Parathyroid adenoma (tissue), 2 donors: Measurements from ENCODE around the gene ASB7.
"Not testable (repeated sequence)": the region's sequence is repeated elsewhere in the genome, so short reads cannot be mapped to it uniquely, and the experiment has no call there.

Source experiments
- H2AFZ ChIP-seq: fragments of 300-600 bp; sonication (generic); one replicate; pipeline ENCODE4 v1.7.0; 2017; ENCODE audit warnings: antibody characterized with exemption, mild to moderate bottlenecking
- H3K27ac ChIP-seq: fragments of 300-600 bp; sonication (generic); one replicate; pipeline ENCODE4 v1.7.0; 2017
- H3K27me3 ChIP-seq: fragments of 300-600 bp; sonication (generic); one replicate; pipeline ENCODE4 v1.7.0; 2017; ENCODE audit warnings: low read length; ENCODE audit not compliant: control insufficient read depth, insufficient read depth
- H3K36me3 ChIP-seq: fragments of 300-600 bp; sonication (generic); one replicate; pipeline ENCODE4 v1.7.0; 2017; ENCODE audit warnings: low read length; ENCODE audit not compliant: control insufficient read depth, insufficient read depth
- H3K4me1 ChIP-seq: fragments of 300-600 bp; sonication (generic); one replicate; pipeline ENCODE4 v1.7.0; 2017; ENCODE audit warnings: control low read depth
- H3K4me2 ChIP-seq: fragments of 300-600 bp; sonication (generic); one replicate; pipeline ENCODE4 v1.7.0; 2017; ENCODE audit warnings: low read length
- H3K4me3 ChIP-seq: fragments of 300-600 bp; sonication (generic); one replicate; pipeline ENCODE4 v1.7.0; 2017; ENCODE audit warnings: low read depth, low read length
- H3K79me2 ChIP-seq: fragments of 300-600 bp; sonication (generic); one replicate; pipeline ENCODE4 v1.7.0; 2017; ENCODE audit warnings: control low read depth
- H3K9ac ChIP-seq: fragments of 300-600 bp; sonication (generic); one replicate; pipeline ENCODE4 v1.7.0; 2017; ENCODE audit warnings: mild to moderate bottlenecking
- H3K9me3 ChIP-seq: fragments of 300-600 bp; sonication (generic); one replicate; pipeline ENCODE4 v1.7.0; 2017; ENCODE audit warnings: low read length; ENCODE audit not compliant: control insufficient read depth
- CTCF ChIP-seq: fragments of 300-600 bp; sonication (generic); IDR thresholded peaks from one replicate; pipeline ENCODE4 v1.7.0; 2017; ENCODE audit warnings: antibody characterized with exemption, mild to moderate bottlenecking
- donor health status: primary hyperparathyroidism.

Gene ASB7

GRCh38 chr15:100580414-100580813, 22.0 kb upstream of the ASB7 start:
- Histone ChIP-seq H3K79me2 (no peaks in the 10 kb centered on the region), H3K4me2 (no peak overlapping the region), H3K36me3 (no peaks in the 10 kb centered on the region), H3K9me3 (no peaks in the 10 kb centered on the region), H3K27me3 (no peaks in the 10 kb centered on the region), H3K4me3 (no peak overlapping the region), H2AFZ (no peak overlapping the region), H3K27ac (no peak overlapping the region), H3K9ac (no peak overlapping the region), H3K4me1 (no peaks in the 10 kb centered on the region)
- no peak for TF ChIP-seq CTCF

GRCh38 chr15:100588638-100589242, 13.6 kb upstream of the ASB7 start:
- Histone ChIP-seq H3K36me3 (no peaks in the 10 kb centered on the region), H2AFZ (no peak overlapping the region), H3K27ac (no peak overlapping the region), H3K27me3 (no peaks in the 10 kb centered on the region), H3K9ac (no peak overlapping the region), H3K4me1 (no peaks in the 10 kb centered on the region), H3K79me2 (peaks cover 14% of the 10 kb centered on the region), H3K9me3 (no peaks in the 10 kb centered on the region), H3K4me3 (no peak overlapping the region), H3K4me2 (no peak overlapping the region)
- TF ChIP-seq CTCF, result no peak

- not testable (repeated sequence) for H3K4me1 ChIP-seq, H3K9me3 ChIP-seq, H3K36me3 ChIP-seq, H3K27ac ChIP-seq, H3K4me3 ChIP-seq, H3K9ac ChIP-seq, H2AFZ ChIP-seq, H3K4me2 ChIP-seq, H3K27me3 ChIP-seq
- peaks cover 14% of the 10 kb centered on the region for H3K79me2 ChIP-seq
Measured at GRCh38 chr15:100591163-100591562, 11.2 kb upstream of the ASB7 start.

- TF ChIP-seq CTCF, result no peak
Measured at GRCh38 chr15:100591835-100592234, 10.6 kb upstream of the ASB7 start.

GRCh38 chr15:100592898-100593297, 9.5 kb upstream of the ASB7 start:
- Histone ChIP-seq H3K27ac (no peak overlapping the region), H2AFZ (no peak overlapping the region), H3K27me3 (no peaks in the 10 kb centered on the region), H3K36me3 (no peaks in the 10 kb centered on the region), H3K4me3 (no peak overlapping the region), H3K4me2 (no peak overlapping the region), H3K79me2 (peaks cover 14% of the 10 kb centered on the region), H3K4me1 (no peaks in the 10 kb centered on the region), H3K9ac (no peak overlapping the region), H3K9me3 (no peaks in the 10 kb centered on the region)
- no peak for TF ChIP-seq CTCF

More at GRCh38 chr15:100591835-100592234, 10.6 kb upstream of the ASB7 start:
- Histone ChIP-seq H3K36me3 (no peaks in the 10 kb centered on the region), H3K27me3 (no peaks in the 10 kb centered on the region), H3K4me1 (no peaks in the 10 kb centered on the region), H3K9me3 (no peaks in the 10 kb centered on the region), H2AFZ (no peak overlapping the region), H3K4me3 (no peak overlapping the region), H3K79me2 (peaks cover 14% of the 10 kb centered on the region), H3K4me2 (no peak overlapping the region), H3K9ac (no peak overlapping the region), H3K27ac (no peak overlapping the region)
